Transverse colon (tissue), 3 donors: ENCODE measurements around the gene AGPS.

Source experiments
- EP300 ChIP-seq: sonication (generic); formaldehyde crosslinking; IDR thresholded peaks from one replicate; pipeline ENCODE4 v1.6.1; 2017; ENCODE audit warnings: antibody characterized with exemption, low read depth
- POLR2A ChIP-seq: fragments of 450-650 bp; IDR thresholded peaks from one replicate; pipeline ENCODE4 v1.6.1; 2016; ENCODE audit warnings: antibody characterized with exemption, mild to moderate bottlenecking, moderate library complexity
- TF ChIP-seq, protein P1 (sequence below), 5 experiments: fragments of 200-600 bp in 3 of 5; fragments of 450-650 bp in 2 of 5; sonication (generic) in 3 of 5; IDR thresholded peaks; 1 replicate in 2 of 5; 2 replicates in 3 of 5; pipeline ENCODE4 v1.5.1; 2016 to 2017; ENCODE audit warnings: antibody characterized with exemption in 5 of 5, inconsistent platforms in 3 of 5, mild to moderate bottlenecking in 2 of 5, moderate library complexity in 1 of 5

- TF ChIP-seq POLR2A (no peak), EP300 (no peak)
- TF ChIP-seq, protein P1, sequence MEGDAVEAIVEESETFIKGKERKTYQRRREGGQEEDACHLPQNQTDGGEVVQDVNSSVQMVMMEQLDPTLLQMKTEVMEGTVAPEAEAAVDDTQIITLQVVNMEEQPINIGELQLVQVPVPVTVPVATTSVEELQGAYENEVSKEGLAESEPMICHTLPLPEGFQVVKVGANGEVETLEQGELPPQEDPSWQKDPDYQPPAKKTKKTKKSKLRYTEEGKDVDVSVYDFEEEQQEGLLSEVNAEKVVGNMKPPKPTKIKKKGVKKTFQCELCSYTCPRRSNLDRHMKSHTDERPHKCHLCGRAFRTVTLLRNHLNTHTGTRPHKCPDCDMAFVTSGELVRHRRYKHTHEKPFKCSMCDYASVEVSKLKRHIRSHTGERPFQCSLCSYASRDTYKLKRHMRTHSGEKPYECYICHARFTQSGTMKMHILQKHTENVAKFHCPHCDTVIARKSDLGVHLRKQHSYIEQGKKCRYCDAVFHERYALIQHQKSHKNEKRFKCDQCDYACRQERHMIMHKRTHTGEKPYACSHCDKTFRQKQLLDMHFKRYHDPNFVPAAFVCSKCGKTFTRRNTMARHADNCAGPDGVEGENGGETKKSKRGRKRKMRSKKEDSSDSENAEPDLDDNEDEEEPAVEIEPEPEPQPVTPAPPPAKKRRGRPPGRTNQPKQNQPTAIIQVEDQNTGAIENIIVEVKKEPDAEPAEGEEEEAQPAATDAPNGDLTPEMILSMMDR (IDR thresholded peaks at IDR 0.05), result no peak
Measured at GRCh38 chr2:177574356-177574755, 181.8 kb downstream of the AGPS start.
